Right atrium auricular region (tissue), 2 donors: ENCODE results near the gene ASF1B. TPM values are rescaled to one million over a fixed set of nuclear protein-coding genes. Genes with fewer than 3 reads are reported as not detected.

ENCODE experiments used
- DNase-seq: peaks from one replicate; pipeline ENCODE4 v3.0.0-alpha.2; 2019; ENCODE audit warnings: low spot score
- H3K27ac ChIP-seq, 2 donors: fragments of 200-600 bp; sonication (generic); 1 replicate in 1 of 2; 2 replicates in 1 of 2; pipeline ENCODE4 v1.5.1; 2016 to 2019
- H3K27me3 ChIP-seq, 2 donors: fragments of 200-600 bp; sonication (generic); one replicate each; pipeline versions ENCODE4 v1.5.1 to v1.6.0; 2017 to 2019
- H3K36me3 ChIP-seq: fragments of 200-600 bp; sonication (generic); one replicate; pipeline ENCODE4 v1.5.1; 2016
- H3K4me1 ChIP-seq, 2 donors: fragments of 200-600 bp; sonication (generic); one replicate each; pipeline versions ENCODE4 v1.5.1 to v1.6.0; 2017 to 2019
- H3K4me3 ChIP-seq, 2 donors: fragments of 200-600 bp; sonication (generic); 1 replicate in 1 of 2; 2 replicates in 1 of 2; pipeline ENCODE4 v1.5.1; 2017 to 2019; ENCODE audit warnings: mild to moderate bottlenecking in 1 of 2, moderate library complexity in 1 of 2
- H3K9me3 ChIP-seq, 2 donors: fragments of 200-600 bp; sonication (generic); one replicate each; pipeline ENCODE4 v1.5.1; 2019
- CTCF ChIP-seq, 2 donors: fragments of 200-600 bp; sonication (generic); IDR thresholded peaks; one replicate each; pipeline ENCODE4 v1.5.1; 2019; ENCODE audit warnings: antibody characterized with exemption in 2 of 2
- total RNA-seq, 2 donors: library from RNA; depleted of rRNA; stranded (reverse); fragments of >200 nt; gene quantifications; one replicate each; pipeline ENCODE4 v1.1.0, GENCODE V29; 2016

The ASF1B gene
- total RNA-seq, 2 donors from 2014 or later: 0.43 to 1.4 TPM

GRCh38 chr19:14162871-14163297 is 26.5 kb upstream of the ASF1B start:
- no peaks in the 10 kb centered on the region for H3K9me3 ChIP-seq
- no peak overlapping the region for H3K27ac ChIP-seq
- H3K36me3 ChIP-seq: peaks cover 17% of the 10 kb centered on the region
- peaks cover 0 to 20% of the 10 kb centered on the region in 2 donors for H3K4me1 ChIP-seq
- DNase-seq: no peak
- TF ChIP-seq CTCF (IDR thresholded peaks at IDR 0.05): no peak
- no peak overlapping the region for H3K4me3 ChIP-seq
- H3K27me3 ChIP-seq: no peaks in the 10 kb centered on the region

GRCh38 chr19:14161305-14161704 is 24.9 kb upstream of the ASF1B start:
- Histone ChIP-seq H3K27ac (no peak overlapping the region), H3K36me3 (peaks cover 33% of the 10 kb centered on the region), H3K4me3 (no peak overlapping the region), H3K4me1 (peaks cover 0 to 4% of the 10 kb centered on the region in 2 donors), H3K27me3 (no peaks in the 10 kb centered on the region), H3K9me3 (no peaks in the 10 kb centered on the region)
- DNase-seq: no peak
- no peak for TF ChIP-seq CTCF (IDR thresholded peaks at IDR 0.05)

GRCh38 chr19:14160017-14160703 is 23.8 kb upstream of the ASF1B start:
- Histone ChIP-seq H3K36me3 (peaks cover 45% of the 10 kb centered on the region), H3K4me1 (no peaks in the 10 kb centered on the region), H3K27ac (no peak overlapping the region), H3K4me3 (no peak overlapping the region), H3K27me3 (no peaks in the 10 kb centered on the region), H3K9me3 (no peaks in the 10 kb centered on the region)
- TF ChIP-seq CTCF (IDR thresholded peaks at IDR 0.05): no peak
- DNase-seq: no peak

- no peak for DNase-seq
- peaks cover 49% of the 10 kb centered on the region for H3K36me3 ChIP-seq
- TF ChIP-seq CTCF (IDR thresholded peaks at IDR 0.05): no peak
- no peak overlapping the region for H3K27ac ChIP-seq
- H3K4me3 ChIP-seq: no peak overlapping the region
- H3K9me3 ChIP-seq: no peaks in the 10 kb centered on the region
- H3K4me1 ChIP-seq: no peaks in the 10 kb centered on the region
- H3K27me3 ChIP-seq: no peaks in the 10 kb centered on the region
Measured at GRCh38 chr19:14159059-14159458, 22.7 kb upstream of the ASF1B start.

- Histone ChIP-seq H3K36me3 (peaks cover 49% of the 10 kb centered on the region), H3K9me3 (no peaks in the 10 kb centered on the region), H3K27me3 (no peaks in the 10 kb centered on the region), H3K4me1 (no peaks in the 10 kb centered on the region), H3K27ac (no peak overlapping the region), H3K4me3 (no peak overlapping the region)
- no peak for DNase-seq
- no peak for TF ChIP-seq CTCF (IDR thresholded peaks at IDR 0.05)
Measured at GRCh38 chr19:14158276-14159023, 22.1 kb upstream of the ASF1B start.
